RWPE2 (cell line): ENCODE measurements around the gene EZR.

ENCODE experiments used
- ATAC-seq: fragments of 200-7000 bp; cut with Tn5 transposase; 3 replicates; pipeline ENCODE4 v1.9.1; 2021; ENCODE audit warnings: low read depth
- DNase-seq: peaks from one replicate; pipeline ENCODE4 v3.0.0-alpha.2; 2020; ENCODE audit warnings: low spot score
- H3K27ac ChIP-seq: fragments of 450-650 bp; 2 replicates; pipeline ENCODE4 v1.5.1; 2017; ENCODE audit warnings: mild to moderate bottlenecking; ENCODE audit not compliant: poor library complexity, severe bottlenecking
- H3K27me3 ChIP-seq: fragments of 250-450 bp; sonication (Bioruptor Pico); 2 replicates; pipeline ENCODE4 v1.5.1; 2021; ENCODE audit warnings: mild to moderate bottlenecking, moderate library complexity; ENCODE audit not compliant: insufficient read depth, poor library complexity, severe bottlenecking
- H3K36me3 ChIP-seq: fragments of 250-450 bp; sonication (Bioruptor Pico); 2 replicates; pipeline ENCODE4 v1.5.1; 2020; ENCODE audit warnings: low read depth, mild to moderate bottlenecking, moderate library complexity
- H3K4me1 ChIP-seq: fragments of 250-450 bp; sonication (Bioruptor Pico); 2 replicates; pipeline ENCODE4 v1.5.1; 2021; ENCODE audit warnings: mild to moderate bottlenecking, moderate library complexity; ENCODE audit not compliant: insufficient read depth, poor library complexity, severe bottlenecking
- H3K4me3 ChIP-seq: fragments of 250-450 bp; sonication (Bioruptor Pico); 2 replicates; pipeline ENCODE4 v1.5.1; 2021; ENCODE audit warnings: mild to moderate bottlenecking, moderate library complexity; ENCODE audit not compliant: severe bottlenecking
- H3K9me3 ChIP-seq: fragments of 250-450 bp; sonication (Bioruptor Pico); 2 replicates; pipeline ENCODE4 v1.5.1; 2021; ENCODE audit warnings: mild to moderate bottlenecking, moderate library complexity; ENCODE audit not compliant: severe bottlenecking
- CTCF ChIP-seq: fragments of 450-650 bp; IDR thresholded peaks from one replicate; pipeline ENCODE4 v1.5.1; 2017; ENCODE audit warnings: mild to moderate bottlenecking, moderate library complexity; ENCODE audit not compliant: poor library complexity, severe bottlenecking

Gene EZR

GRCh38 chr6:158759966-158760617 is 59.1 kb downstream of the EZR start:
- no peak for TF ChIP-seq CTCF
- no peaks in the 10 kb centered on the region for H3K27me3 ChIP-seq

GRCh38 chr6:158758941-158759479 is 60.2 kb downstream of the EZR start:
- TF ChIP-seq CTCF: no peak
- ATAC-seq: no peak; the same call in 2 of the 3 replicates
- no peaks in the 10 kb centered on the region for H3K9me3 ChIP-seq
- no peaks in the 10 kb centered on the region for H3K36me3 ChIP-seq
- H3K27me3 ChIP-seq: no peaks in the 10 kb centered on the region
- no peak overlapping the region for H3K27ac ChIP-seq
- DNase-seq: no peak
- H3K4me3 ChIP-seq: no peak overlapping the region
- H3K4me1 ChIP-seq: no peaks in the 10 kb centered on the region

More at GRCh38 chr6:158759966-158760617, 59.1 kb downstream of the EZR start:
- Histone ChIP-seq H3K9me3 (no peaks in the 10 kb centered on the region), H3K4me1 (no peaks in the 10 kb centered on the region), H3K36me3 (peaks cover 6% of the 10 kb centered on the region; the same call in 1 of the 2 replicates), H3K27ac (no peak overlapping the region), H3K4me3 (no peak overlapping the region)
- DNase-seq (no peak), ATAC-seq (no peak)

- no peak for TF ChIP-seq CTCF
- Histone ChIP-seq H3K27me3 (no peaks in the 10 kb centered on the region), H3K9me3 (no peaks in the 10 kb centered on the region), H3K27ac (no peak overlapping the region), H3K4me1 (no peaks in the 10 kb centered on the region), H3K4me3 (no peak overlapping the region), H3K36me3 (no peaks in the 10 kb centered on the region)
- ATAC-seq (no peak), DNase-seq (no peak)
Measured at GRCh38 chr6:158758451-158758860, 60.7 kb downstream of the EZR start.

GRCh38 chr6:158757753-158758090 is 61.4 kb downstream of the EZR start:
- Histone ChIP-seq H3K4me1 (no peaks in the 10 kb centered on the region), H3K4me3 (no peak overlapping the region), H3K27me3 (no peaks in the 10 kb centered on the region), H3K9me3 (no peaks in the 10 kb centered on the region), H3K36me3 (no peaks in the 10 kb centered on the region), H3K27ac (no peak overlapping the region)
- ATAC-seq (no peak), DNase-seq (no peak)
- TF ChIP-seq CTCF: no peak
